Keratinocyte (primary cell): ENCODE data around the gene LENG8. TPM values are rescaled to one million over a fixed set of nuclear protein-coding genes. Genes with fewer than 3 reads are reported as not detected.

Experiments used
- DNase-seq: peaks from one replicate; pipeline ENCODE4 v3.0.0-alpha.2; 2011; ENCODE audit warnings: low read depth, missing footprints, low spot score
- FAIRE-seq: peaks from 2 replicates; lab custom pipeline; 2011; peaks lifted over from hg19 to GRCh38; lab: Jason Lieb, UNC
- H2AFZ ChIP-seq: 2 replicates; pipeline ENCODE4 v1.6.0; 2012; ENCODE audit warnings: low read length, control low read depth, inconsistent platforms; ENCODE audit not compliant: control insufficient read depth
- H3K27ac ChIP-seq: 2 replicates; pipeline ENCODE4 v1.5.1; 2011; ENCODE audit warnings: low read length; ENCODE audit not compliant: control insufficient read depth, insufficient read depth
- H3K27me3 ChIP-seq: 3 replicates; pipeline ENCODE4 v1.6.0; 2011; ENCODE audit warnings: low read length; ENCODE audit not compliant: control insufficient read depth, insufficient read depth; ENCODE audit errors: extremely low read depth
- H3K36me3 ChIP-seq, 2 experiments: 2 replicates in 1 of 2; 3 replicates in 1 of 2; pipeline ENCODE4 v1.5.1; 2011; ENCODE audit warnings: low read length in 2 of 2, mild to moderate bottlenecking in 1 of 2; ENCODE audit not compliant: control insufficient read depth in 2 of 2, insufficient read depth in 2 of 2; ENCODE audit errors: extremely low read depth in 1 of 2
- H3K4me1 ChIP-seq: 3 replicates; pipeline ENCODE4 v1.5.1; 2011; ENCODE audit warnings: low read length; ENCODE audit not compliant: control insufficient read depth, insufficient read depth; ENCODE audit errors: extremely low read depth
- H3K4me2 ChIP-seq: 3 replicates; pipeline ENCODE4 v1.6.0; 2011; ENCODE audit warnings: low read depth, low read length; ENCODE audit not compliant: control insufficient read depth, insufficient read depth; ENCODE audit errors: extremely low read depth
- H3K4me3 ChIP-seq, 3 experiments: fragments of 200-600 bp in 1 of 3; sonication (generic) in 1 of 3; 2 replicates in 2 of 3; 3 replicates in 1 of 3; pipeline ENCODE4 v1.5.1; 2011 to 2016; ENCODE audit warnings: low read length in 3 of 3, mild to moderate bottlenecking in 3 of 3, control low read depth in 2 of 3, inconsistent platforms in 1 of 3, low read depth in 1 of 3, mixed read lengths in 1 of 3, mixed run types in 1 of 3, moderate library complexity in 1 of 3; ENCODE audit not compliant: control insufficient read depth in 2 of 3, insufficient read depth in 2 of 3; ENCODE audit errors: extremely low read depth in 1 of 3
- H3K79me2 ChIP-seq: 2 replicates; pipeline ENCODE4 v1.6.0; 2012; ENCODE audit warnings: low read length; ENCODE audit not compliant: control insufficient read depth, insufficient read depth
- H3K9ac ChIP-seq: 3 replicates; pipeline ENCODE4 v1.6.0; 2011; ENCODE audit warnings: low read length; ENCODE audit not compliant: control insufficient read depth, insufficient read depth; ENCODE audit errors: extremely low read depth
- H3K9me1 ChIP-seq: 3 replicates; pipeline ENCODE4 v1.6.0; 2011; ENCODE audit warnings: low read length; ENCODE audit not compliant: control insufficient read depth, insufficient read depth; ENCODE audit errors: extremely low read depth
- H3K9me3 ChIP-seq: 2 replicates; pipeline ENCODE4 v1.5.1; 2012; ENCODE audit warnings: low read depth, low read length; ENCODE audit not compliant: control insufficient read depth
- H4K20me1 ChIP-seq: 3 replicates; pipeline ENCODE4 v1.6.0; 2011; ENCODE audit warnings: low read length; ENCODE audit not compliant: control insufficient read depth, insufficient read depth; ENCODE audit errors: extremely low read depth
- EZH2 ChIP-seq: IDR thresholded peaks from one replicate; pipeline ENCODE4 v1.6.1; 2012; ENCODE audit warnings: inconsistent platforms, mild to moderate bottlenecking, low read length, moderate library complexity
- dilution Hi-C: fragments of 300-500 bp; cut with MboI; formaldehyde crosslinking; loops from one replicate; pipeline ENCODE4 v1.7.0; 2020; ENCODE audit warnings: low sequenced_read_pairs; ENCODE audit not compliant: extremely low pct_ligation_motif_present
- polyA plus RNA-seq, 5 experiments: library from polyadenylated mRNA; depleted of rRNA in 3 of 5; stranded (reverse) in 3 of 5; stranded (forward) in 1 of 5; unstranded in 1 of 5; fragments of >200 nt; gene quantifications; 1 replicate in 1 of 5; 2 replicates in 3 of 5; 3 replicates in 1 of 5; pipeline versions ENCODE4 v1.2.1 to v1.2.3, GENCODE V29; 2011 to 2012; ENCODE audit warnings: missing spikeins in 2 of 5, low read depth in 1 of 5, low replicate concordance in 1 of 5
- TF ChIP-seq, protein P1 (sequence below), 3 experiments: IDR thresholded peaks in 1 of 3; conservative IDR thresholded peaks in 1 of 3; optimal IDR thresholded peaks in 1 of 3; 2 replicates in 2 of 3; 3 replicates in 1 of 3; pipeline versions ENCODE3 to v1.5.1; 2011; ENCODE audit warnings: low read length in 3 of 3, mild to moderate bottlenecking in 3 of 3, moderate library complexity in 2 of 3, control low read depth in 1 of 3, inconsistent platforms in 1 of 3; ENCODE audit not compliant: insufficient read depth in 2 of 3; ENCODE audit errors: extremely low read depth in 1 of 3

LENG8 gene
- polyA plus RNA-seq, 1 donor (not counting 4 experiments of a cell fraction or from before 2014, with no cell fraction given), result 29.4 TPM

DNA sequence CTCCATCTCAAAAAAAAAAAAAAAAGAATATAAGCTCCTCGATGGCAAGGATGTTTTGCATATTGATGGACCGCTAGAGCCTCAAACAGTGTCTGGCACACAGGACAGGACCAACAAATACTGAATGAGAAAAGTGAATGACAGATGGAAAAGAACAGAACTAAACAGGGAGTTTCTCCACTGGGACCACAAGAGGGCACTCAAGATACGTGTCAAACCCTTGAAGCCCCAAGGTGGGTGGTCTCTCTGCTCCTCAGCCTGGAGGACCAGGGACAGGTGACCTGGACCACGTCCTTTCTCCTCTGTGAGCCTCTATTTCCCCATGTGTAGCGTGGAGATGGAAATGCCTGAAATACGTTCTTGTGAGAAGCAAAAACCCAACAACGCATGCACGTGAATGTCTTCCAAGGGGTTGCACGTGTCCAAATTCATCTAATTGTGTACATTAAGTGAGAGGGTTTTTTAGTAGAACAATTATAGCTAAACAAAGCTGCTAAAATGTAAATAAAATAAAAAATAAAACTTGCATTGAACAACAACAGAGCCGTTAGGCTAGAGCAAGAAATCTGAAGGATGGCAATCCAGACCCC lies 29.8 kb downstream of the LENG8 start:
- Histone ChIP-seq H3K4me2 (no peak overlapping the region), H4K20me1 (no peaks in the 10 kb centered on the region), H3K9me3 (no peaks in the 10 kb centered on the region), H2AFZ (no peak overlapping the region), H3K9ac (no peak overlapping the region), H3K27me3 (no peaks in the 10 kb centered on the region), H3K4me1 (peaks cover 2% of the 10 kb centered on the region), H3K36me3 (no peaks in the 10 kb centered on the region), H3K4me3 (no peak overlapping the region), H3K9me1 (no peaks in the 10 kb centered on the region), H3K27ac (no peak overlapping the region), H3K79me2 (no peaks in the 10 kb centered on the region)
- TF ChIP-seq, protein P1, sequence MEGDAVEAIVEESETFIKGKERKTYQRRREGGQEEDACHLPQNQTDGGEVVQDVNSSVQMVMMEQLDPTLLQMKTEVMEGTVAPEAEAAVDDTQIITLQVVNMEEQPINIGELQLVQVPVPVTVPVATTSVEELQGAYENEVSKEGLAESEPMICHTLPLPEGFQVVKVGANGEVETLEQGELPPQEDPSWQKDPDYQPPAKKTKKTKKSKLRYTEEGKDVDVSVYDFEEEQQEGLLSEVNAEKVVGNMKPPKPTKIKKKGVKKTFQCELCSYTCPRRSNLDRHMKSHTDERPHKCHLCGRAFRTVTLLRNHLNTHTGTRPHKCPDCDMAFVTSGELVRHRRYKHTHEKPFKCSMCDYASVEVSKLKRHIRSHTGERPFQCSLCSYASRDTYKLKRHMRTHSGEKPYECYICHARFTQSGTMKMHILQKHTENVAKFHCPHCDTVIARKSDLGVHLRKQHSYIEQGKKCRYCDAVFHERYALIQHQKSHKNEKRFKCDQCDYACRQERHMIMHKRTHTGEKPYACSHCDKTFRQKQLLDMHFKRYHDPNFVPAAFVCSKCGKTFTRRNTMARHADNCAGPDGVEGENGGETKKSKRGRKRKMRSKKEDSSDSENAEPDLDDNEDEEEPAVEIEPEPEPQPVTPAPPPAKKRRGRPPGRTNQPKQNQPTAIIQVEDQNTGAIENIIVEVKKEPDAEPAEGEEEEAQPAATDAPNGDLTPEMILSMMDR (optimal IDR thresholded peaks at IDR 0.05 in 1 of 3, IDR thresholded peaks at IDR 0.05 in 1 of 3, conservative IDR thresholded peaks at IDR 0.05 in 1 of 3; ENCODE audit: extremely low read depth in 1 of 3, insufficient read depth in 2 of 3, low read length in 3 of 3), result peak; percentile 55 to 69 (median 68)
- TF ChIP-seq EZH2, result no peak
- FAIRE-seq (no peak), DNase-seq (no peak)
- dilution Hi-C loops, result no loop called here

DNA sequence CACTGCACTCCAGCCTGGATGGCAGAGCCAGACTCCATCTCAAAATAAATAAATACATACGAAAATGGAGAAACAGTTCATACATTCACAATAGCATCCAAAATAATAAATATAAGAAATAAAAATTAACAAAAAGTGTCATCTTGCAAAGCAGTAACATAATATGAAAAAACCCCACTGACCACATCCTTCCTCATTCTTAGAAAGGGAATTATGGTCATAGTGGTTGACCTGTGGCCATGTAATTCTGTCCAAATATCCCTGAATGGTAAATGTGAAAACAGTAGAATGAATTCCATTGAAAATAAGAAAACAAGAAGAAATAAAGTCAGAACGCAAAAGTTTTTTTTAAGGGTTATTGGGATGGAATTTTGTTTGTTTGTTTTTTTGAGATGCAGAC lies 31.1 kb downstream of the LENG8 start:
- no peaks in the 10 kb centered on the region for H3K9me1 ChIP-seq
- no peaks in the 10 kb centered on the region for H3K36me3 ChIP-seq
- H3K79me2 ChIP-seq, result no peaks in the 10 kb centered on the region
- H3K9me3 ChIP-seq, result no peaks in the 10 kb centered on the region
- DNase-seq, result no peak
- no peak overlapping the region for H3K27ac ChIP-seq
- no peak for FAIRE-seq
- no peaks in the 10 kb centered on the region for H4K20me1 ChIP-seq
- no peak overlapping the region for H3K4me2 ChIP-seq
- H2AFZ ChIP-seq, result no peak overlapping the region
- H3K27me3 ChIP-seq, result no peaks in the 10 kb centered on the region
- no peak overlapping the region for H3K4me3 ChIP-seq
- H3K4me1 ChIP-seq, result no peaks in the 10 kb centered on the region
- TF ChIP-seq, protein P1 (optimal IDR thresholded peaks at IDR 0.05 in 1 of 3, IDR thresholded peaks at IDR 0.05 in 1 of 3, conservative IDR thresholded peaks at IDR 0.05 in 1 of 3; ENCODE audit: extremely low read depth in 1 of 3, insufficient read depth in 2 of 3, low read length in 3 of 3), result no peak
- no peak for TF ChIP-seq EZH2
- dilution Hi-C loops, result no loop called here
- no peak overlapping the region for H3K9ac ChIP-seq
